H54 (cell line): ENCODE data around the gene NPHP4.
A peak's percentile ranks its signal among the peaks of the same experiment; 100 is the strongest.

Experiments used
- DNase-seq: peaks from one replicate; pipeline ENCODE4 v3.0.0; 2011; ENCODE audit warnings: low spot score, mixed read lengths; ENCODE audit not compliant: insufficient read length
- FAIRE-seq: peaks from 3 replicates; lab custom pipeline; 2011; peaks lifted over from hg19 to GRCh38; lab: Jason Lieb, UNC
- POLR2A ChIP-seq: IDR thresholded peaks from 2 replicates; pipeline ENCODE4 v1.6.1; 2011; ENCODE audit warnings: low read depth, mild to moderate bottlenecking, low read length

Gene NPHP4

DNA sequence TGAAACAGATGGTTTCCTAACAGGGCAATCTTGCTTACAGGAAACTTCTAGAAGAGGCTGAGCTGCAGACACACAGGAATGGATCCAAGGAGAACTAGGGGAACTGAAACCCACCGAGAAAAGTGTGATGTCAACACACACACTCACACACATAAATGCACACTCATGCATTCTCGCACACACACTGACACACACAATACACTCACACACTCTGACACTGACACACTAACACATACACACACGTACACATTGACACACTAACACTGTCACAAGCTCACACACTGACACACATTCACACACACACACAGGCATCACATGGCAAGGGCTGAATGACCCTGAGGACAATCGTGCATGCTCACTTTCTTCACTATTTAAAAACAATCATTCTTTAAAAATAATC lies 142.7 kb downstream of the NPHP4 start:
- no peak for TF ChIP-seq POLR2A
- FAIRE-seq (no peak), DNase-seq (no peak)

DNA sequence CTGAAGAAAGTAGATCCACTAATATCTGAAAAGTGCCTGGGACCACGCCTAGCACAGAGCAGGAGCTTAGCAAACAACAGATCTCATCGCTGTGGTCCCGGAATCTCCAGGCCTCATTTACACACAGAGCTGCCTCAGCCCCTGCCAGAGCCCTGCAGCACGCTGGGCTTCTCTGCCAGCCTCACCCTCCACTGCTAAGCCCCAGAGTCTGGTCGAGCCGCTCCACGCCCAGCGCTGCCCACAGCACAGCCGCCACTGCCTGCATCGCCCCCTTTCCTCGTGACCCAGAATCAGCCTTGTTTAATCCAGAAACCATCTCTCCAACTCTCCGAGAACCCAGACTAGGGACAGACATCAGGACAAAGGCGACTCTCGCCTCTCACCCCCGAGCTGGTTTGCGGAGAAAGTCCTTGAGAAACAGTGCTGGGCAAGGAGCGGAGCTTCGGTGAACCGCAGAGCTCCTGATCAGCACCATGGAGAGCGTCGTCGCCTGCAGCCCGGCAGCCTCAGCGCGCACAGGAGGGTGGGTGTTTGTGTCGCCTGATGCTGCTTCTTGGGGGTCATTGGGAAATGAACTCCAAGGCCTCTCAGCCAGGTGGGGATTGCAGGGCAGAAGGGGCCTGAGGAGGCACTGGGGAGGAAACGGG lies 145.1 kb downstream of the NPHP4 start:
- DNase-seq (no peak), FAIRE-seq (no peak)
- no peak for TF ChIP-seq POLR2A

DNA sequence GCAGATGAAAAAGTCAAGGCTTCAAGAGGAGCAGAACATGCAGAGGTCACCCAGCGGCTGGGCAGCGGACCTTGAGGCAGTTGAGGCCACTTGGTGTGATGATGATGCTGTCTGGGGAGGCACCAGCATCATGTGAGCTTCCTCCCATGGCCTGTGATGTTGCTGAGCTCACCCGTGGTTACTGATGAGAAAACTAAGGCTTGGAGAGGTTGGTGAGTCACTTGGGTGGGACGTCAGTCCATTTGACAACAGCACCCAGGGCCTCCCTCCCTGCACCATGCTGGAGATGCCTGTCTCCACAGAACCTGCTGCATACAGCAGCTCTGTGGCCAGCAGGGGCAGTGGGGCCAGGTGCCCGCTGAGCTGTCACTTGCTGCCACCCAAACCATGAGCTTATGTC lies 146.8 kb downstream of the NPHP4 start:
- no peak for TF ChIP-seq POLR2A
- FAIRE-seq (no peak), DNase-seq (peak; percentile 38)

DNA sequence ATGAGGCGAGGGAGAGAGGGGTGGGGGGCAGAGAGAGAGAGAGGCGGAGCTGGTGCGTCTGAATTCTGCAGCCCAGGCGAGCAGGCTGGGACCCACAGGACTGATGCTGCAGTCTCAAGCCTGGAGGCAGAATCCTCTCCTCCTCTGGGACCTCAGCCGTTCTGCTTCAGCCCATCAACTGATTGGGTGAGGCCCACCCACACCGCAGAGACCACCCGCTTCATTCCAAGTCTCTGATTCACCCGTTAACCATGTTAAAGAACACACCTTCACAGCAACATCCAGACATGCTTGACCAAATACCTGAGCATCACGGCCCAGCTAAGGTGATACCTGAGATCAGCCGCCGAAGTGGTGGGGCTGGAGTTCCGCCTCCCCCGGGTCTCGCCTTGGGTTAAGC lies 147.8 kb downstream of the NPHP4 start:
- TF ChIP-seq POLR2A = no peak
- FAIRE-seq (no peak), DNase-seq (no peak)

DNA sequence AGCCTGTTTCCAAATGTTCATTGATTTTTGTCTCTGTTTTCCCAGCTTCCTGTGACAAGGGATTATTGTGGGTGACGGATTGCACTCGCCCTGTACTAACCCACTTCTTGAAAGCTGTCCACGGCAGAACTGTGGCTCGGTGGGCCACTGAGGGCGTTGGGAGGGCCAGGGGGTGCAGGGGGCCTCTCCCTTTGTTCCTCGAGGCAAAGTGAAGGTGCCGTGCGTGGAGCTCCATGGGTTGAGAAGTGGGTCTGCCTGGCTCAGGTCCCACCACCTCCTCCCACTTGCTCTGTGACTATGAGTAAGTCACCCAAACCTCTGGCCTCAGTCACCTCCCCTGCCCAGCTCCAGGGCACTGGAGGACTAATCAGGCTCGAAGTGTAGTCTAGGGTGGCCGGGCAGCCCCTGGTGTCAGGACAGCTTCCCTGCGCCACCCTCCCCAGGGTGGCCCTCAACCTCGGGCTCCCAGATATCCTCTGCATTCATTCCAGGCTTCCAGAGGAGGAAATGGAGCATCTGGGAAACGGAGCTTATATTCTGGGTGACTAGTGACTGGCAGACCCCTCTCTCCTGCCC lies 148.6 kb downstream of the NPHP4 start:
- DNase-seq (no peak), FAIRE-seq (no peak)
- no peak for TF ChIP-seq POLR2A

DNA sequence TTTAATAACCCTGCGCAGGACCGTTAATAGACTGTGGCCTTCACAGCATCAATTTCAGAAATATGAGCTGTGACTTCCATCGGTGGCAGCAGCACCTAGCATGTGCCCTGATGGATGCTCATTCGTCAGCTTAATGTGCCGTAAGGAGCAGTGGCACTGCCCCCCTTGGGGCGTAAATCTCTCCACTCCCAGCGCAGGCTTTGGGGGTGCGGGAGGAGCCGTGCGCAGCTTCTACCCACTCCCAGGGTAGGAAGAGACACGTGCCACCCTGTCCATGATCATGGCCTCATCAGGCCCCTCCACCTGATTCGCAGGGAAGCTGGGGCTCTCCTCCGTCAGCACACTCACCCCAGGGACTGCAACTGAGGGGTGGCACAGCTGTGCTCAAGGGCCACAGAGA lies 149.5 kb downstream of the NPHP4 start:
- FAIRE-seq = no peak
- TF ChIP-seq POLR2A = no peak
- DNase-seq = no peak

DNA sequence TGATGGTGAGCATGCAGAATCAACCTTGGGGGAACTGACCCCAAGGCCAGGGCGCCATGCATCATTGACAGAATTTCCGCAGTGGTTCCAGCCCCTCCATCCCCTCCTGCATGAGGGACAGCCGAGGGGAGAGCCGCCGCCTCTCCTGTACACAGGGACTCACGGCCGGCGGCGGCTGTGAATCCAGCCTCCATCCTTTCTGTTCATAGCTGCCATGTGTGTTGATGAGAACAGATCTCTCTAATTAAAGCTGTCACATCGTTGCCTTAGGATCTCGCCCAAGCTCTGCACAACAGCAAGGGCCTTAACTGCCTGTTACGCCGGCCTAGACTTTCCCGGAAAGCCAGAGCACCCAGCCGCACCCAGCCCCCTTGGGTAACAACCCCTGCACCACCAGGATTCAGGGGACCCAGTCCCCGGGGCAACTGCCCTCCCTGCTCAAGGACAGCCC lies 151.6 kb downstream of the NPHP4 start:
- no peak for FAIRE-seq

DNA sequence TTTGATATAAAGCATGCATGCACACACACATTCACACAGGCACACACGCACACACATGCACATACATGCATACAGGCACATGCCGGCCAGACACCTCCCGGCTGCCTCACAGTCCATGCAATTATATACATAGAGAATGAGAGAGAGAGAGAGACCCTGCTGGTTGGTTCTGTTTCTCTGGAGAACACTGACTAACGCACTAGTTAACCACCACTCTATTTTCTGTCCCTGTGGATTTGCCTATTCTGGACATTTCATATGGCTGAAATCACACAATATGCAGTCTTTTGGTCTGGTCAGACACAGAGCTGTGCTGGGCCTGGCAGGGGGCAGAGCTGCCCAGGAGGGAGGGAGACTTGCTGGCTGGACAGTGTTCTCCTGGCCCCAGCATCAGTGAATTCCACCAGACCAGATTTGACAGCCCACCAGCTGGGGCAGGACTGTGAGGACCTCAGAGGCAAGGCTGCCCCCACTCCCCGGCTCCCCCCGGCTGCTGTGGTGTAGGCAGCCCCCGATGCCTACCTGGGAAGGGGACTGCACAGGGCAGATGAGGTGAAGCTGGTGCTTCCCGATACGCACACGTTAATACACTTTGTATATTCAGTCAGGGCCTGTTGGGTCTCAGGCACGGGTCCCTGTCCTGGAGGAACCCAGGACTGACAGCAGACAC lies 152.2 kb downstream of the NPHP4 start:
- DNase-seq = no peak
- no peak for TF ChIP-seq POLR2A
- FAIRE-seq = no peak

More for the DNA sequence above, 151.6 kb downstream of the NPHP4 start:
- no peak for DNase-seq
- TF ChIP-seq POLR2A = no peak

DNA sequence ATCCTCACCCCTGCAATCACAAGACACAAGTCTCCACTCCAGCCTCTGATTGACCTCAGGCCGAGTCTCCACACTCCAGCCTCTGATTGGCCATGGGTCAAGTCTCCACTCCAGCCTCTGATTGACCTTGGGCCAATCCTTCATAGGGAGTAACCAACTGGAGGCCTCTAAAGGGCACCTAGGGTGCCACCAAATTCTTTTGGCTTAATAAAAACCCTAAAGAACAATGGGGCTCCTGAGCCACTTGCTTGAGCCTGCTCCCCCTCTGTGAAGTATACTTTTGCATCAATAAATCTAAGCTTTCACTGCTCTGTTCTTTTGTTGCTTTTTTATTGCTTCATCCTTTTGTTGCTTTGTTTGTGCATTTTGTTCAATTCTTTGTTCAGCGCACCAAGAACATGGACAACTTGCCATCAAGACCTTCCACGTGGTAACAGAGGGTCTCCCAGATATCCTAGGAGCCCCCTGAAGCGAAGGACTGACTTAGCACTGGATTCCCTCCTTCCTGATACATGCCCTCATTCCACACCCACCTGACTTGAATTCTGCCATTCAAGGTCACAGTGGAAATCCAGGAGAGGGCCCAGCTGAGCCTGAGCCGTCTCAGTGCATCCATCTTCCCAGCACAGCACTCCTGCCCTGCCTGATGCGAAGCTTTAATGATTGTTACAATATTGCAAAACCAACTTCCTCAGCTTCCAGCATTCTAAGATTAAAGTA lies 152.9 kb downstream of the NPHP4 start:
- DNase-seq (no peak), FAIRE-seq (no peak)
- no peak for TF ChIP-seq POLR2A

DNA sequence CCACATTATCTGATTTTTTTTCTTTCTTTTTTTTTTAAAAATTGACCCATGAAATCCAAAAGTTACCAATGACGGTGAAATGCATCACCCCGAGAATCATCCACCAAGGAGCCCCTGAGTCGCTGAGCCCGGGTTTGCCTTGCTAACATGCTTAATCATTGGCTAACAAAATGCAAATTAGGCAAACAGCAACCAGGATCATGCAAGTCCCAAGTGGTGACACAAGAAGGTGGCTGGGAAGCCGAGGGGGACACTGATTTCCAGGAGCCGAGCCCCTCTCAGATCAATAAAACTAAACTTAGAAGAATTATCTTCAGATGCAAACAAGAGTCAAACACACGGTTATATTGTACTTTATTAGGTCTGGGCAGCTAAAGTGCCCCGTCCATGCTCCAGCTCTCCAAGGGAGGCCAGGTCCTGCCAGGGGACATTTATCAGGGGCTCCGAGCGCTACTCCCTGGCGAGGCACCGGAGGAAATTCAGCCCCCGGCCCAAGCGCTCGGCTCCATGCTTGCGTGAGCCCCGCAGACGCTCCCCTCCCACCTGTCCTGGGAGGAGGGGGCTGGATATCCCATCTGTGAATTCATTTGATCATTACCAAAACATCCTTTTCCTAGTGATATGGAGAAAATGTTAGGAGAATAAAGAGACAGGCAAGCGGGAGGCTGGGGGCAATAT lies 154.1 kb downstream of the NPHP4 start:
- FAIRE-seq (no peak), DNase-seq (no peak)
- TF ChIP-seq POLR2A = no peak

DNA sequence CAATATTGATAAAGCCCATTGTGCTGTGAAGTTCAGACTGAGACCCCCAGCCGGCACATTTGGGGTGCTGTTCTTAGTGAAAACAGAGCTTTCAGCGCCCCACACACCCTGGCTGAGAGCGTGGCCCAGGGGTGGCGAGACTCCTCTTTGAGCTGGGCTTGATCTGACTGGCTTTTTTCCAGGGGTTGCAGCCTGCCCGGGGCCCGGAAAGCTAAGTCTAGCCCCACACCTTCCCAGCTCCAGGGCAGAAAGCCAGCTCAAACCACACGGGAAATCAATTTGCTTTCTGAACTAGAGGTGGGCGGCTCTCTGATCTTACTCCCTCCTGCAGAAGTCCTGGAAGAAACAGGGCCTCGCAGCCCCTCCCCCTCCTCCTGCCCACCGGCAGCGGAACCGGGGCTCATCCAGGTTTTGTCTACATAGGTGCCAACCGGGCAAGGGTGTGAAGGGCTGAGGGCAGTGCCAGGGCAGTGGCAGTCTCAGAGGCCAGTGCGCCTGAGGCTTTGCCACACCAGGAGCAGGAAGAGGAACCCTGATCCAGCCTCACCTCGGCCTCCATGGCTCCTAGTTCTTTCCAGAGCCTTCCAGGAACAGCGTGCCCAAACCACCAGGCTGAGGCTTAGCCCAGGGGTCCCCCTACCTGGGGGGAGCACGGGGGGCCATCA lies 155.3 kb downstream of the NPHP4 start:
- no peak for FAIRE-seq
- no peak for TF ChIP-seq POLR2A

DNA sequence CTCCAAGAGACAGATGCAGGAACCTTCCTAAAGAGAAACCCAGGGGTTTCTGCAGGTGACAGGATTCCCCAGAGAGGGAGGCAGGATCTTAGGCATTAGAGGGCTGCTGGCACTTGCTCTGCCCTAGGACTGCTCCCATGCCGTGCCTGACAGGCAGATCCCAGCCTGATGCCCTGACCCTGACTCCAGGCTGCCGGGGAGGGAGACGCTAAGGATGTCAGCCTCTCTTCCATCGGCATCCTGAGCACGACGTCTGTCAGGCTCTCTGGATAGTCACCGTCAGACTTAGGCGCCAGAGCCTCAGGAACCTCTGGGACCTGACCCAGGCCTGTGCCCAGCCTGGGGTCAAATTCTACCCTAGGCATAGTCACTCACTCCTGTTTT lies 157.1 kb downstream of the NPHP4 start:
- no peak for DNase-seq
- no peak for FAIRE-seq
- TF ChIP-seq POLR2A = no peak

More for the DNA sequence above, 155.3 kb downstream of the NPHP4 start:
- no peak for DNase-seq

DNA sequence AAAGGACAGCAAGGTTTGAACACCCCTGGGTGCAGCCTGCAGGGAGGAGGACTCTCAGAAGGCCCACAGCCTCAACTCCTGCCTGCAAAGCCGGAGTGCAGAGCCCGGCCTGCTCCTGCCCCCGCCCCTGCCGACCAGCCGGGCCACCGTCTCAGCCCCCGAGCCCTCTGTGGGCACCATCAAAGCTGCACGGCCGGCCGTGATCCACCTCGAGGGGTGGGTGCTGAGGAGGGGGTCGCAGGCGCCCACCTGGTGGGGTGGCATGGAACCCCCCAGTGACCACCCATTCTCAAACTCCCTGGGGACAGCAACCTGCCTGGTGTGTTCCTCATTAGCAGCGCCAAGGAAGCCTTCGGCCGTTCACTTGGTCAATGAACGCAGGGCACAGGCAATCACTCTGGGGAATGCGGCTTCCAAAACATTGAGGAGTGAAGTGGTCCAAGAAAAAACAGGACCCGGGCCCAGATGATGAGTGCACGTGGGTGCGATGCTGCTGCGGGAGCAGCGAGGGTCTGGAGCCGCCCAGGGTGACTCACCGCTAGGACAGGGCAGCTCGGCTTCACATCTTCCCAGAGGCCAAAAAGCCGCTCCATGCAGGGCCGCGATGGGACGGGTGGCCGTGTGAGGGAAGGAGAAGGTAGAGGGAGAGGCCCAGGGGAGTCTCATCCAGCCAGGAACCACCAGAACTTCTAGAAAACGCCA lies 157.6 kb downstream of the NPHP4 start:
- no peak for DNase-seq
- no peak for FAIRE-seq
- TF ChIP-seq POLR2A = no peak
